ENCODE measurements around the gene RSPH4A. TPM values are rescaled to one million over a fixed set of nuclear protein-coding genes. Genes with fewer than 3 reads are reported as not detected.

Gene RSPH4A
- total and polyA plus RNA-seq, 2 of the 8 experiments (the other 6 are each of a cell fraction or from before 2014, with no cell fraction given) = 0.38 to 0.52 TPM

DNA sequence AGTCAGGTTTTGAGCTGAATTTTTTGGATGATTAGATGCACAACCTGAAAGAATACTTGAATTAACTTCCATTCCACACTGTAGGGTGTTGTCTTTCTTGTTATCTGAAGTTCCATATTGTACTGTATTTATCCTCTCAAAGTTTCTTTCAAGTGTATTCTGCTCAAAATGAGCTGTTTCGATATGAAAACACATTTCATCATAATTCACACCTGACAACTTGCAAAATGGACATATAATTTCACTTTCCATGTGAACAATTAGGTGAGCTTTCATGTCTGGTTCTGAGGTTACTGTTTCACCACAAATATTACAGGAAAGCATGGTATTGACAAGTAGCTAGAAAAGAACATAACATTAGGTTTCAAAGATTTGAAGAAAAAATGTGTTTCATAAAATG lies 50.6 kb downstream of the RSPH4A start:
- no peak overlapping the region for H3K18ac ChIP-seq (ENCODE audit: extremely low read depth, low read length)
- H3K79me2 ChIP-seq (ENCODE audit: control insufficient read depth in 1 of 2, insufficient read depth in 2 of 2, low read length in 2 of 2) = peaks cover 3 to 66% of the 10 kb centered on the region in 2 experiments
- H3K27ac ChIP-seq (ENCODE audit: low read depth, low read length) = no peak overlapping the region
- no peak overlapping the region for H2BK20ac ChIP-seq (ENCODE audit: low read length)
- no peak overlapping the region for H4K91ac ChIP-seq (replicated peaks; ENCODE audit: insufficient read length, low read length)
- H3K79me1 ChIP-seq (ENCODE audit: low read depth, low read length) = peaks cover 3% of the 10 kb centered on the region
- 91% methylated on average over 1 of the region's 1 CpG; no CpG with 5 or more reads in 1 of the 2 experiments for WGBS, 2 experiments (ENCODE audit: extremely low coverage in 1 of 2, insufficient coverage in 1 of 2, insufficient read length in 1 of 2, insufficient replicate concordance in 2 of 2, low coverage in 1 of 2, low lambda C conversion rate in 2 of 2, missing lambda C conversion rate in 1 of 2)
- no peak for DNase-seq (ENCODE audit: low read depth in 1 of 2, low spot score in 2 of 2)
- H3K56ac ChIP-seq (replicated peaks; ENCODE audit: insufficient read length, low read depth, low read length) = no peak overlapping the region
- no peak overlapping the region for H2BK12ac ChIP-seq (ENCODE audit: low read depth, low read length)
- no peaks in the 10 kb centered on the region; a peak in 1 of 4 replicates for H3K9me3 ChIP-seq (ENCODE audit: insufficient read depth in 2 of 2, low read depth in 1 of 2, low read length in 1 of 2)
- no peak overlapping the region for H2BK120ac ChIP-seq (replicated peaks; ENCODE audit: low read depth, low read length)
- CTCF ChIA-PET (ENCODE audit: partially characterized antibody) = interaction anchor here (0.7 to 1.8 kb wide), 3 partner anchors 22 to 380 kb away, joined by 3 to 5 read pairs (median 4); partner anchors contain the start of gene FAM162B
- H3K4me1 ChIP-seq (replicated peaks in 1 of 4; ENCODE audit: control insufficient read depth in 3 of 4, insufficient read depth in 4 of 4, low read length in 3 of 4) = peaks cover 0 to 3% (median 1%) of the 10 kb centered on the region in 4 experiments; a peak in 2 of 7 replicates
- H3K36me3 ChIP-seq (ENCODE audit: control insufficient read depth in 2 of 4, insufficient read depth in 4 of 4, low read length in 3 of 4) = no peaks in the 10 kb centered on the region
- H3K23me2 ChIP-seq (ENCODE audit: low read depth, low read length) = 0 out of 2 replicates have a peak, but pooled peaks cover 1% of the 10 kb centered on the region
- FAIRE-seq = no peak
- POLR2A ChIA-PET (ENCODE audit: partially characterized antibody) = interaction anchor here (1.0 kb wide), 1 partner anchor 51 kb away, joined by 4 read pairs; the partner anchor contains the start of gene RSPH4A
- H2AFZ ChIP-seq (ENCODE audit: low read length) = no peak overlapping the region
- no peak overlapping the region for H4K8ac ChIP-seq (ENCODE audit: extremely low read depth, insufficient read depth, low read length)
- H2AK5ac ChIP-seq (ENCODE audit: low read depth, low read length) = no peak overlapping the region
- no peaks in the 10 kb centered on the region for H3K27me3 ChIP-seq (replicated peaks in 1 of 4; ENCODE audit: control insufficient read depth in 3 of 4, extremely low read depth in 1 of 4, insufficient read depth in 3 of 4, low read length in 3 of 4)
- H3K4me3 ChIP-seq (ENCODE audit: extremely low read depth in 1 of 4, insufficient read depth in 2 of 4, low read depth in 3 of 4, low read length in 4 of 4) = peak overlapping the region in 1 of 4 experiments; percentile 38; a peak in 1 of 8 replicates
- H2BK5ac ChIP-seq (ENCODE audit: low read depth, low read length) = no peak overlapping the region
- TF ChIP-seq EGR1 (IDR thresholded peaks at IDR 0.05; ENCODE audit: borderline replicate concordance, low read depth, low read length) = no peak
- TF ChIP-seq NANOG (IDR thresholded peaks at IDR 0.05; ENCODE audit: insufficient read depth, low read depth, low read length, poor library complexity, severe bottlenecking) = no peak
- TF ChIP-seq TEAD4 (IDR thresholded peaks at IDR 0.05; ENCODE audit: low read depth, low read length) = no peak
- H3K4me2 ChIP-seq (ENCODE audit: insufficient read depth in 1 of 2, low read depth in 2 of 2, low read length in 2 of 2) = peak overlapping the region in 1 of 2 experiments; percentile 28; a peak in 2 of 4 replicates
- H3K14ac ChIP-seq (ENCODE audit: insufficient read length) = no peak overlapping the region
- no peak overlapping the region for H4K5ac ChIP-seq (ENCODE audit: insufficient read length, low read depth, low read length)
- H3K4ac ChIP-seq (replicated peaks; ENCODE audit: insufficient read length, low read depth, low read length) = no peak overlapping the region
- peaks cover 0 to 4% of the 10 kb centered on the region in 2 experiments for H4K20me1 ChIP-seq (replicated peaks in 1 of 2; ENCODE audit: control insufficient read depth in 1 of 2, insufficient read depth in 2 of 2, low read length in 2 of 2)
- no peak overlapping the region for H3K23ac ChIP-seq (ENCODE audit: insufficient read length)
- H2BK15ac ChIP-seq (ENCODE audit: low read length) = no peak overlapping the region
- no peak overlapping the region for H3K9ac ChIP-seq (replicated peaks in 1 of 4; ENCODE audit: extremely low read depth in 1 of 4, low read depth in 3 of 4, low read length in 3 of 4)

Measured in H1 (cell line).